HG03469 (cell line): Measurements from ENCODE around the gene PARD3.

Experiments
- ATAC-seq: cut with Tn5 transposase; IDR thresholded peaks from one replicate; pipeline ENCODE4 v1.9.1; 2021; ENCODE audit warnings: mild to moderate bottlenecking, moderate library complexity, moderate number of reproducible peaks; ENCODE audit not compliant: unreplicated experiment

PARD3 gene

GRCh38 chr10:34333513-34333912, 481.6 kb downstream of the PARD3 start:
- no peak for ATAC-seq

DNA sequence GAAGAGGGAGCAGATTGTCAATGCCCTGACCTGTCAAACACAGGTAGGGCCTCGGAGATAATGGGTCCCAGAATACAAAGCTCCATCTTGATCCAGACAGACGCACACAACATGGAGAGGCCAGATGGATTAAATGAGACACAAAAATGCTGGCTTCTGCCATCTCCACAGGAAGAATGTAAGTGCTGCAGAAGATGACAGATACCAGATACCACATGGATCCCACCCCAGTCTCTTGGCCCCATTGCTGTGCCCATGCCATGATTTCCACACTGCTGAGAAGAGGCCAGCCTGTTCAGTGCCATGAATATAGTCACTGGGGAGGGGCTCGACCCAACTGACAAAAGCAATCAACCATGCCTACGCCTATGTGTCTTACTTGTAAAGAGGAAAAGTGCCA, 487.9 kb downstream of the PARD3 start:
- no peak for ATAC-seq

- no peak for ATAC-seq
Observed at GRCh38 chr10:34323192-34323591, 491.9 kb downstream of the PARD3 start.

- ATAC-seq = no peak
Observed at GRCh38 chr10:34320265-34320664, 494.8 kb downstream of the PARD3 start.

GRCh38 chr10:34319197-34319846, 495.8 kb downstream of the PARD3 start:
- no peak for ATAC-seq

- no peak for ATAC-seq
Observed at GRCh38 chr10:34316154-34316553, 498.9 kb downstream of the PARD3 start.

DNA sequence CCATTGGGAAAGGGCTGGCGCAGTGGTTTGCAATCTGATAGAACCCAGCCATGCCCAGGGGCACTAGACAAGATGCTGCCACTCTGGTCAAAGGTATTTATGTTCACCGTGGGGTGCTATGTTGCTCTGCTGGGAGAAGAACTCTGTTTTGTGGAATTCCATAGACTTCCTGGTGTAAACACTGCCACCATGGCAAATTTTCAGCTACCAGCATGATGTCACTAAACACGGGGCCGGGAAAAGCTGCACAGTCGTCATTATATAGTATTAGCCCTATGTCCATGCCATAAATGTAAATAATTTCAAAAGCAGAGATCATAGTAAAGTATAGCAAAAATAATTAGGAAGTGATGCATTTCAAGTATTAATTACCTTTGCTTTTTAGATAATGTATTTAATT, 500.6 kb downstream of the PARD3 start:
- ATAC-seq = no peak

DNA sequence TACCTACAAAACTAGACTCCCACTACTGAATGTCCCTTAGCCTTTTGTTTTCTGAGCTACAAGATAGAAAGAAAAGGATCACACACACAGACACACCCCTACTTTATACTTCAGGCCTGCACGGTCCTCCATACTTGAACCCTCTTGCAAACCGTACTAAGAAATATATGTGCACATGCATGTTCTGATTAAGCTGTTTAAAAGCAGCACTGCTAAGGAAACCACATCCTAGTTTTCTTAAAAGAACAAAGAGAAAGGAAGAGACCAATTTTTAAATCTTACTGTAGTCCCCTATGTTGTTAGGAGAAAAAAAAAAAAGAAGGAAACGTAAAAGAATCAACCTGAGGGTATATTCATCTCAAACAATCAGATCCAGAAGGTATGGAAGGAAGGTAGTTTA, 501.2 kb downstream of the PARD3 start:
- ATAC-seq = no peak

DNA sequence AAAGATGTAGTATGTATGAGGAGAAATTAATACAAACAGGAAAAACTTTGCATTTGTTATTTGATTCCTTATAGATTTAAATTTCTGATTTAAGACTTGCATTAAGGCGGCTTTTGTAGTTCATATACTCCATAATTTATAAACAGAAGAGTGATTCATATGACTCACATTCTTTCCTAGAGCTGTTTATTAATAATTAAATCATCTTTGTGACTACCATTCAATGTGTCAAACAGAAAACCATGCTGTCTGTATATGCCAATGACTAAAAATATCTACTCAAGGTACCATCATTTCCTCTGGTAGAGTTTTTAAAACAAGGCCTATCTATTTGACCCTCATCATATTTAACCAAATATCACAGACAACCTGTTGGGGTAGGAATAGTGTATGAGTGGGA, 501.7 kb downstream of the PARD3 start:
- no peak for ATAC-seq

DNA sequence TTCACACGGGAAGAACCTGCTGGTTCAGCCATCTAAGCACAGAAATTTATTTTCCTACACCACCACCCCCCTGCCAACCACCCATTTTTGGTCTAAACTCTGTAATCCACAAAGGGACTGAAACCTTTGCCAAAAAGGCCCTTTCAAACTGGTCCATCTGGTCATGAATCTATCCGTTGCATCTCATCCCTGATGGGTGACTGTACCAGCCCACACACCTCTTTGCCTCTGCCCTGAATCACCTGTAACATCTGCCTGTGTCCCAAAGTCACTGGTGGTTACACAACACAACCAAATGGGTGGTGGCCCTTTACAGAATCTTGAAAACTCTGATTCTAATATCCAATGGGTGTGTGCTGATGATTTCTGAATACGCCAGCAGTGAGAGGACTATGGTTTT, 503.4 kb downstream of the PARD3 start:
- ATAC-seq = no peak

DNA sequence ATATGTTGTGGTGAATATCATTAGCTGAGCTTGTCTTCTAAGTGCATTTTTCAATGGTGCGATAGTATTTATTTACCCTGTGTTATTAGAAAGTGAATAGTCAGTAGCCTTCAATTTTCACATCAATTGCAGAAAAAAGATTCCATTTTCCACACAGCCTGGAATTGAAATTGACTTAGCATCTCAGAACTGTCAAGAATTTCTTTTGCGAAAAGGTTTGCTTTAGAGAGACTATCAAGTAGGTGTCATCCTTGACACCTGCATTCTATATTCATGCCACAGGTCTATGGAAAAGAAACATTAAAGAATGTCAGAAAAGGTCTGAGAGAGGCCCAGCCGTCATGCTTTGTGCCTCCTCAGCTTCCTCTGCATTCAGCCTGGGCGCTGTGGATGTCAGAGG, 504.9 kb downstream of the PARD3 start:
- ATAC-seq = no peak

DNA sequence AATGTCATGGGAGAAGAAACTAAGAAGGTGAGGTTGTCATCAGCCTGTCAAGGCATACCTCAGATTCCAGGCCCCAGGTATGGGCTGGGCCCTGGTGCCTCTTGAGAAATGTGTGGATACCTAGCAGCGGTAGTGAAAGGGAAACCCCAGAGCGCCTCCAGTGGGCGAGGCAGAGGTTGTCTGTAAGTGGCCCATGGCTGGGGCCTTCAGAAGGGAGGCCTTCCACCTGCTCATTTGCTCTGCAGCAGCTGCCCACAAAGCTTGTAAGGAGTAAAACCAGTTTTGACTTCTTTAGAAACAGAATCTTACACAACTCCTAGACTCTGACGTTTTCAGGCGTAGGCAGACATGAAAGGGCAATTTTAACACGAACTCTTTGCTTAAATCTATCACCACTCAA, 509.9 kb downstream of the PARD3 start:
- peak; percentile 93 for ATAC-seq

GRCh38 chr10:34303022-34303421, 512.1 kb downstream of the PARD3 start:
- no peak for ATAC-seq

GRCh38 chr10:34299105-34299611, 515.9 kb downstream of the PARD3 start:
- no peak for ATAC-seq

DNA sequence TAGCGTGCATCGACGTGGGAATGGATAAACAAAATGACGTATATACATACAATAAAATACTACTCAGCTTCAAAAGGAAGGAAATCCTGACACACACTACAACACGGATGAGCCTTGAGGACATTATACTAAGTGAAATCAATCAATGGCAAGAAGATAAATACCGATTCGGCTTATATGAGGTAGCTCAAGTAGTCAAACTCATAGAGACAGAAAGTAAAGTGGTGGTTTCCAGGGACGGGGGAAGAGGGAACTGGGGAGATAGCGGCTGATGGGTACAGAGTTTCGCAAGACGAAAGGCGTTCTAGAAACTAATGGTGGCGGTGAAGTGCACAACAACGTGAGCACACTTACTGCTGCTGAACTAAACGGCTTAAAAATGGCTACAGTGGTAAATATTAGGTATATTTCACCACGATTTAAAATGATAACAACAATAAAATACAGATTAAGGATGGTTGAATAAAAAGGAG, 516.7 kb downstream of the PARD3 start:
- ATAC-seq = no peak

- no peak for ATAC-seq
Observed at GRCh38 chr10:34297541-34298345, 517.4 kb downstream of the PARD3 start.

- ATAC-seq = no peak
Observed at GRCh38 chr10:34295142-34295548, 520.0 kb downstream of the PARD3 start.

- ATAC-seq = no peak
Observed at GRCh38 chr10:34294137-34294536, 521.0 kb downstream of the PARD3 start.

- ATAC-seq = no peak
Observed at GRCh38 chr10:34292675-34293074, 522.4 kb downstream of the PARD3 start.

GRCh38 chr10:34292194-34292565, 522.9 kb downstream of the PARD3 start:
- ATAC-seq = no peak

GRCh38 chr10:34291466-34292193, 523.5 kb downstream of the PARD3 start:
- ATAC-seq = peak; percentile 69
